ENCODE measurements around the gene KLHL22.
"Not testable (repeated sequence)": the region's sequence is repeated elsewhere in the genome, so short reads cannot be mapped to it uniquely, and the experiment has no call there.

The KLHL22 gene

GRCh38 chr22:20399866-20400605 lies 95.6 kb downstream of the KLHL22 start:
- DNase-seq (ENCODE audit: low spot score): no peak

GRCh38 chr22:20398420-20398819 lies 97.2 kb downstream of the KLHL22 start:
- no peak for DNase-seq (ENCODE audit: low spot score)

- no peak for DNase-seq (ENCODE audit: low spot score)
Measured at GRCh38 chr22:20397498-20397897, 98.1 kb downstream of the KLHL22 start.

- no peak for DNase-seq (ENCODE audit: low spot score)
Measured at GRCh38 chr22:20396639-20397038, 99.0 kb downstream of the KLHL22 start.

- DNase-seq (ENCODE audit: low spot score): no peak
Measured at GRCh38 chr22:20395907-20396287, 99.7 kb downstream of the KLHL22 start.

GRCh38 chr22:20395181-20395906 lies 100.3 kb downstream of the KLHL22 start:
- DNase-seq (ENCODE audit: low spot score): no peak

- peak; percentile 95 for DNase-seq (ENCODE audit: low spot score)
Measured at GRCh38 chr22:20393705-20394476, 101.7 kb downstream of the KLHL22 start, which contains the start of gene ZNF74. Gene ZNF74, plus strand, starts transcription at chr22:20394151. Its CDS starts 478 bp downstream, at chr22:20394629.

- DNase-seq (ENCODE audit: low spot score): no peak
Measured at GRCh38 chr22:20392983-20393704, 102.5 kb downstream of the KLHL22 start.

- DNase-seq (ENCODE audit: low spot score): not testable (repeated sequence)
Measured at GRCh38 chr22:20392365-20392881, 103.2 kb downstream of the KLHL22 start.
